ENCODE results near the gene TMC1. TPM values are rescaled to one million over a fixed set of nuclear protein-coding genes. Genes with fewer than 3 reads are reported as not detected.

The TMC1 gene
- total RNA-seq, 1 donor from 2014 or later: 0.15 TPM

DNA sequence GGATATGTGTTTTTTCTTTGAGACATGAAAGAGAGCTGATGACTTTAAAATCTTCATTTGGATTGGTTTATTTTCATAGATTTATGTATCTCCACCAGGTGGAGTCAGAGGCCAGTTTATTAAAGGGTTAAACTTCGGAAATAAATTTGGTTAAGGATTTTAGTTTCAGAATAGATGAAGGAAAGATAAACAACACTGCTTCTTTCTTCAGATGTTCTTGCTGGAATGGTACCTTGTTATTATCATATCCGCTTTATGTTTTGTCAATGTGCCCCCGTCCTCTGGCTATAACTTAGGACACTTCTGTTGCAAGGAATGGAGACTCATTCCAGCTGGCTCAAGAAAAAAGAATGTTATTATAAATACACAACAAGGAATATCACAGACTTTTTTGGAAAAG lies 350.3 kb downstream of the TMC1 start:
- DNase-seq (ENCODE audit: low read depth): peak; percentile 31

DNA sequence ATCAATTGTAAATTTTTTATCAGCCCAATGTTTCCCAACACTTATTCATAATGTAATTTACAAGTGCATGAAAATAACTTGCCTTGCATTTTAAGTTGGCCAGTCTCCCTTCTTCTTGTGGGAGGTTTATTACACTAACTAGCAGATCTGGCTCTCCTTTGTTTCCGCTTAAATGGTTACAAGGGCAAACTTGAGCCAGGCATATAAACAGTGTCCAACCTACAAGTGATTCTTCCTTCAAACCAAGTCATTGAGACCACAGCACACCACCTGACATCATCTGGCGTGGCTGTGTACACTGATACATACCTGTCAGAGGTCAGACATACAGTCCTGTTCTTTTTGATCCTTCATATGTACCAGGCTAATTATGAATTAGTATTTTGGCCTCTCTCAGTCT lies 351.3 kb downstream of the TMC1 start:
- peak; percentile 42 for DNase-seq (ENCODE audit: low read depth)

- DNase-seq (ENCODE audit: low read depth): no peak
Measured at GRCh38 chr9:72873456-72873855, 352.0 kb downstream of the TMC1 start.

GRCh38 chr9:72874344-72874743 lies 352.9 kb downstream of the TMC1 start:
- DNase-seq (ENCODE audit: low read depth): no peak

GRCh38 chr9:72875221-72875620 lies 353.8 kb downstream of the TMC1 start:
- DNase-seq (ENCODE audit: low read depth): no peak

DNA sequence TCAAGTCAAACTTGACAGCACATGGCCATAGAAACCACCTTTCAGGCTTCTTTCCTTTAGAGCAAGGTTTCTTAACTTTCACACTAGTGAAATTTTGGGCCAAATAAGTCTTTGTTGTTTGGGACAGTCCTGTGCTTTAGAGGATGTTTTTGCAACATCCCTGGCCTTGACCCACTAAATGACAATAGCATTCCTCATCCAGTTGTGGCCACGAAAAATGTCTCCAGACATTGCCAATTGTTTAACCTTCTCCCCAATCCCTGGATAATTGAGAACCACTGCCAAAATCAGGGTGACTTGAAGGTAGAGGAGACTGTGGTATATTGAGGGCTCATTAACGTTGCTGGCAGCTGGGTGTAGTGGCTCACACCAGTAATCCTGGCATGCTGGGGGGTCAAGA lies 359.4 kb downstream of the TMC1 start:
- DNase-seq (ENCODE audit: low read depth): no peak

GRCh38 chr9:72882117-72882775 lies 360.8 kb downstream of the TMC1 start:
- no peak for DNase-seq (ENCODE audit: low read depth)

- DNase-seq (ENCODE audit: low read depth): peak; percentile 81
Measured at GRCh38 chr9:72883875-72884274, 362.5 kb downstream of the TMC1 start.

DNA sequence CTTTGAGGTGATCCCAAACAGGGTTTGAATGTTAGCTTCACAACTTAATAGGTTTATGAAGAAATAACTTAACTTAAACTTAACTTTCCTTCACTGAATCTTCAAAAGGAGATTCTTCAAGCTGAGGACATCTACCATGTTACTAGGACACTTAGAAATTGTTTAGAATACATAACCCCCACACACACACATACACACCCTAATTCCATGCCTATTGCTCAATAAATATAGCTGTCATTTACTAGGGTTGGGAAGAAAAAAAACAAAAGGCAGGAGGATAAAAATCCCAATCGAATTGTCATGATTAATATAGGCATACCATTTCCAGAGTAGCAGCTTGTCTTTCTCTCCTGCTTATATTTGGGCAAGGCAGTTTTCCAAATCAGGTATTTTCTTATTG lies 363.1 kb downstream of the TMC1 start:
- peak; percentile 22 for DNase-seq (ENCODE audit: low read depth)

Other genes starting within 250 kb of the TMC1 start
- gene ZFAND5, start 156.4 kb upstream of the TMC1 start, total RNA-seq: 134 and 256 TPM in 2 replicates